Tibial artery (tissue), 4 donors: Measurements from ENCODE around the gene VRK3.

ENCODE experiments used
- DNase-seq, 2 donors: peaks; one replicate each; pipeline ENCODE4 v3.0.0-alpha.2; 2019
- H3K27ac ChIP-seq, 2 donors: fragments of 200-600 bp; sonication (generic) in 1 of 2; 1 replicate in 1 of 2; 2 replicates in 1 of 2; pipeline ENCODE4 v1.5.1; 2018 to 2019; ENCODE audit warnings: mild to moderate bottlenecking in 1 of 2
- H3K27me3 ChIP-seq, 2 donors: fragments of 200-600 bp; sonication (generic) in 1 of 2; one replicate each; pipeline versions ENCODE4 v1.5.1 to v1.6.0; 2016 to 2019
- H3K36me3 ChIP-seq, 3 donors: fragments of 200-600 bp; sonication (generic) in 2 of 3; one replicate each; pipeline ENCODE4 v1.5.1; 2016 to 2019; ENCODE audit warnings: mild to moderate bottlenecking in 2 of 3
- H3K4me1 ChIP-seq, 4 donors: fragments of 200-600 bp; sonication (generic) in 2 of 4; 1 replicate in 3 of 4; 2 replicates in 1 of 4; pipeline ENCODE4 v1.5.1; 2016 to 2019
- H3K4me3 ChIP-seq, 2 donors: fragments of 200-600 bp; sonication (generic) in 1 of 2; 1 replicate in 1 of 2; 2 replicates in 1 of 2; pipeline ENCODE4 v1.5.1; 2018 to 2019; ENCODE audit warnings: mild to moderate bottlenecking in 2 of 2
- H3K9me3 ChIP-seq, 3 donors: fragments of 200-600 bp; sonication (generic) in 1 of 3; one replicate each; pipeline ENCODE4 v1.5.1; 2016 to 2019
- intact Hi-C: fragments of 100-400 bp; cut with DNase I; formaldehyde crosslinking; loops from one replicate; pipeline ENCODE4 v1.15.0; 2023; ENCODE audit warnings: low total_unique reads
- TF ChIP-seq, protein P1 (sequence below), 2 experiments: fragments of 200-600 bp in 1 of 2; fragments of 450-650 bp in 1 of 2; IDR thresholded peaks; one replicate each; pipeline ENCODE4 v1.5.1; 2017 to 2019; ENCODE audit warnings: antibody characterized with exemption in 2 of 2, mild to moderate bottlenecking in 1 of 2, moderate library complexity in 1 of 2

VRK3 gene

GRCh38 chr19:49999371-50000010, 25.7 kb downstream of the VRK3 start:
- Histone ChIP-seq H3K4me1 (peaks cover 0 to 20% (median 15%) of the 10 kb centered on the region in 4 donors), H3K4me3 (no peak overlapping the region), H3K27me3 (no peaks in the 10 kb centered on the region), H3K36me3 (peaks cover 43 to 95% (median 67%) of the 10 kb centered on the region in 3 donors), H3K27ac (no peak overlapping the region), H3K9me3 (no peaks in the 10 kb centered on the region)
- no peak for DNase-seq
- TF ChIP-seq, protein P1, sequence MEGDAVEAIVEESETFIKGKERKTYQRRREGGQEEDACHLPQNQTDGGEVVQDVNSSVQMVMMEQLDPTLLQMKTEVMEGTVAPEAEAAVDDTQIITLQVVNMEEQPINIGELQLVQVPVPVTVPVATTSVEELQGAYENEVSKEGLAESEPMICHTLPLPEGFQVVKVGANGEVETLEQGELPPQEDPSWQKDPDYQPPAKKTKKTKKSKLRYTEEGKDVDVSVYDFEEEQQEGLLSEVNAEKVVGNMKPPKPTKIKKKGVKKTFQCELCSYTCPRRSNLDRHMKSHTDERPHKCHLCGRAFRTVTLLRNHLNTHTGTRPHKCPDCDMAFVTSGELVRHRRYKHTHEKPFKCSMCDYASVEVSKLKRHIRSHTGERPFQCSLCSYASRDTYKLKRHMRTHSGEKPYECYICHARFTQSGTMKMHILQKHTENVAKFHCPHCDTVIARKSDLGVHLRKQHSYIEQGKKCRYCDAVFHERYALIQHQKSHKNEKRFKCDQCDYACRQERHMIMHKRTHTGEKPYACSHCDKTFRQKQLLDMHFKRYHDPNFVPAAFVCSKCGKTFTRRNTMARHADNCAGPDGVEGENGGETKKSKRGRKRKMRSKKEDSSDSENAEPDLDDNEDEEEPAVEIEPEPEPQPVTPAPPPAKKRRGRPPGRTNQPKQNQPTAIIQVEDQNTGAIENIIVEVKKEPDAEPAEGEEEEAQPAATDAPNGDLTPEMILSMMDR (IDR thresholded peaks at IDR 0.05) = no peak
- intact Hi-C loops = no loop called here

GRCh38 chr19:49997709-49998108, 27.5 kb downstream of the VRK3 start:
- DNase-seq = no peak
- H3K4me3 ChIP-seq = no peak overlapping the region
- intact Hi-C loops = no loop called here
- H3K27ac ChIP-seq = no peak overlapping the region
- peaks cover 56 to 99% (median 85%) of the 10 kb centered on the region in 3 donors for H3K36me3 ChIP-seq
- no peaks in the 10 kb centered on the region for H3K9me3 ChIP-seq
- no peaks in the 10 kb centered on the region for H3K27me3 ChIP-seq
- TF ChIP-seq, protein P1 (IDR thresholded peaks at IDR 0.05) = no peak
- H3K4me1 ChIP-seq = peaks cover 0 to 3% (median under 1%) of the 10 kb centered on the region in 4 donors

DNA sequence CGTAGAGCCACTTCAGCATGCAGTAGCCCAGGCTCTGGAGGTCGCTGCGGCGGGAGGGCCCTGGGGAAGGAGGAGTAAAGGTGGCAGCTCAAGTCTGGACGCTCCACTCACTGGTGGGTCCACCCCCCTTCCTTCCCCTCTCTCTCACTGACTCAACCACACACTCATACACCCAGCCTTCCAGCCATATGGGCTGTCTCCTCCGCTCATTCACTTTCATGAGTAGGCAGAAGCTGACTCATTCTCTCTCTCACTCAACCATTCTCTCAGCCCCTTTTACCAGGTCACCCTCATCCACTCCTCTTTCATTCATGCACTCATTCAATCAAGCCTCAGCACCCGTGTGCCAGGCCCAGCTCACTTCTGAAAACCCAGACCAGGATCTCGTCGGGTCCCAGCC, 36.7 kb downstream of the VRK3 start:
- H3K4me1 ChIP-seq = no peaks in the 10 kb centered on the region
- TF ChIP-seq, protein P1 (IDR thresholded peaks at IDR 0.05) = no peak
- no peaks in the 10 kb centered on the region for H3K27me3 ChIP-seq
- no peak for DNase-seq
- no peak overlapping the region for H3K27ac ChIP-seq
- intact Hi-C loops = no loop called here
- peaks cover 77 to 97% (median 81%) of the 10 kb centered on the region in 3 donors for H3K36me3 ChIP-seq
- no peaks in the 10 kb centered on the region for H3K9me3 ChIP-seq
- no peak overlapping the region for H3K4me3 ChIP-seq

DNA sequence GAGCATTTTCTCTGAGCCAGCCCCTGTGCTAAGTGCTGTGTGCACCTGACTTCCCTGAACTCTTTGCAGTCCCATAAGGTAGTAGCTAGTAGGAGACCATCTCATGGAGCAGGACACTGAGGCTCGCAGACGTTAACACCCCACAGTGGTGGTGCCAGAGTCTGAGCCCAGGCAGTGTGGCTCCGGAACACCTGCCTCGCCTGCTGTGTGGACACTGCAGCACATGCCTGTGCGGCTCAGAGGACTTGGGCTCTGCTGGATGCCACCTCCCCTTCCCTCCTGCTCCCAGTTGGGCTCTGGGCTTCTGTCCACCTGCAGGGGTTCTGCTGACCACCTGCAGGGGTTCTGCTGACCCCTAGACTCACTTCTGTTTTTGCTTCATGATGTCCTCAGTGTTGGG, 37.2 kb downstream of the VRK3 start:
- Histone ChIP-seq H3K4me1 (no peaks in the 10 kb centered on the region), H3K36me3 (peaks cover 77 to 93% (median 77%) of the 10 kb centered on the region in 3 donors), H3K27me3 (no peaks in the 10 kb centered on the region), H3K27ac (no peak overlapping the region), H3K4me3 (no peak overlapping the region), H3K9me3 (no peaks in the 10 kb centered on the region)
- TF ChIP-seq, protein P1 (IDR thresholded peaks at IDR 0.05) = no peak
- intact Hi-C loops = no loop called here
- DNase-seq = no peak

DNA sequence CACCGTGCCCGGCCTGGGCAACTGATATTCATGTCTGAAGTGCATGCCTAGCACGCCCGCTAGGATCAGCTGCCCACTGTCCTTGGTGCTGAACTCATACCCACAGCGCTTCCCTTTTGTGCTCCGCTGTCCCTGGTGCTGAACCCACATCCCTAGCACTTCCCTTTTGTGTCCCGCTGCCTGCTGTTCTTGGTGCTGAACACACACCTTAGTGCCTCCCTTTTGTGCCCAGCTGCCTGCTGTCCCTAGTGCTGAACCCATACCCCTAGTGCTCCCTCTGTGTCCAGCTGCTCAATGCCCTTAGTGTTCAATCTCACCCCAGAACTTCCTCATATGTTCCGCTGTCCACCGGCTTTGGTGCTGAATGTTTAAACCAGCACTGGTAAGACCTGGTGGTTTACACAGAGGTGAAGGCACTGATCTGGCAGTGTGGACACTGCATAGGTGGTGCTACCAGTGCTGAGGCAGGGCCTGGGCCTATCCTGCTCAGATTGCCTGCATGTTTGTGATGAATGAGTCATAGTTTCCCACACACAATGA, 37.9 kb downstream of the VRK3 start:
- intact Hi-C loops = no loop called here

More for the DNA sequence above, 37.9 kb downstream of the VRK3 start:
- TF ChIP-seq, protein P1 (IDR thresholded peaks at IDR 0.05) = peak; percentile 13 to 28
- Histone ChIP-seq H3K4me1 (no peaks in the 10 kb centered on the region), H3K27ac (no peak overlapping the region), H3K9me3 (no peaks in the 10 kb centered on the region), H3K4me3 (no peak overlapping the region), H3K27me3 (no peaks in the 10 kb centered on the region), H3K36me3 (peaks cover 72 to 89% (median 72%) of the 10 kb centered on the region in 3 donors)
- peak; percentile 84 to 90 for DNase-seq
